ENCODE results near the gene TXNDC16. TPM values are rescaled to one million over a fixed set of nuclear protein-coding genes. Genes with fewer than 3 reads are reported as not detected.

The TXNDC16 gene
- total RNA-seq, 1 experiment from 2014 or later = 13.2 TPM

- Histone ChIP-seq H3K23me2 (ENCODE audit: insufficient read length, low read depth, low read length, poor library complexity, severe bottlenecking) (no peaks in the 10 kb centered on the region), H2BK120ac (ENCODE audit: low read depth, low read length, poor library complexity, severe bottlenecking) (no peak overlapping the region), H2BK5ac (ENCODE audit: insufficient read length, low read length) (no peak overlapping the region), H3K4ac (ENCODE audit: low read depth, low read length) (no peak overlapping the region), H2BK15ac (ENCODE audit: low read depth, low read length) (no peak overlapping the region), H3K27ac (ENCODE audit: insufficient read length, low read depth, low read length) (no peak overlapping the region), H3K23ac (ENCODE audit: insufficient read length, low read depth, low read length) (no peak overlapping the region), H3K14ac (ENCODE audit: insufficient read depth, low read length) (no peak overlapping the region), H4K5ac (ENCODE audit: insufficient read length, low read depth, low read length) (no peak overlapping the region), H3K9ac (ENCODE audit: extremely low read depth, insufficient read length, low read length) (no peak overlapping the region), H3K9me3 (ENCODE audit: control insufficient read depth, low read depth, low read length) (no peaks in the 10 kb centered on the region), H3K4me1 (ENCODE audit: insufficient read depth, low read length) (no peaks in the 10 kb centered on the region), H2BK20ac (ENCODE audit: low read depth, low read length, poor library complexity, severe bottlenecking) (no peak overlapping the region), H4K91ac (ENCODE audit: insufficient read length, low read depth, low read length) (no peak overlapping the region), H2AK5ac (ENCODE audit: insufficient read length, low read length) (no peak overlapping the region), H3K56ac (ENCODE audit: insufficient read length, low read depth, low read length) (no peak overlapping the region), H3K18ac (ENCODE audit: insufficient read length, low read depth, low read length) (no peak overlapping the region), H3K4me2 (ENCODE audit: insufficient read depth, insufficient read length, low read length) (no peak overlapping the region), H3T11ph (ENCODE audit: low read length) (no peak overlapping the region), H3K79me2 (ENCODE audit: insufficient read depth, low read length) (no peaks in the 10 kb centered on the region), H2BK12ac (ENCODE audit: insufficient read length, low read depth, low read length) (no peak overlapping the region), H2AFZ (ENCODE audit: low read length) (no peak overlapping the region), H3K27me3 (ENCODE audit: insufficient read depth, low read length) (no peaks in the 10 kb centered on the region), H3K79me1 (ENCODE audit: insufficient read depth, low read depth, low read length, poor library complexity, severe bottlenecking) (no peaks in the 10 kb centered on the region), H4K20me1 (ENCODE audit: control insufficient read depth, insufficient read depth, insufficient read length) (no peaks in the 10 kb centered on the region), H4K8ac (replicated peaks; ENCODE audit: insufficient read length, low read depth, low read length) (no peak overlapping the region)
- no peak for DNase-seq
- H3K4me1 Mint-ChIP-seq = no peaks in the 10 kb centered on the region
- TF ChIP-seq CTCF (conservative IDR thresholded peaks at IDR 0.05) = no peak
- no CpG with 5 or more reads among the region's 1 CpG for WGBS (ENCODE audit: extremely low coverage, insufficient read length, low lambda C conversion rate)
- no peaks in the 10 kb centered on the region for H3K9me3 Mint-ChIP-seq
- no peak overlapping the region for H3K4me3 Mint-ChIP-seq
- H3K27ac Mint-ChIP-seq = no peak overlapping the region
- no peaks in the 10 kb centered on the region for H3K27me3 Mint-ChIP-seq (ENCODE audit: low read depth)
- no peaks in the 10 kb centered on the region for H3K36me3 Mint-ChIP-seq (ENCODE audit: insufficient read depth in 1 of 3, low read depth in 3 of 3)
Observed at GRCh38 chr14:52427460-52427859, 124.8 kb downstream of the TXNDC16 start.

All from H9 (cell line).